ENCODE data around the gene ALMS1. TPM values are rescaled to one million over a fixed set of nuclear protein-coding genes. Genes with fewer than 3 reads are reported as not detected.
A peak's percentile ranks its signal among the peaks of the same experiment; 100 is the strongest.

The ALMS1 gene
- total RNA-seq, 2 experiments from 2014 or later, result 35.5 to 57.8 TPM

GRCh38 chr2:73383036-73383435 is 2.6 kb upstream of the ALMS1 start:
- no peak for DNase-seq (ENCODE audit: low spot score)
- TF ChIP-seq CTCF (conservative IDR thresholded peaks at IDR 0.05; ENCODE audit: low read length), result no peak
- no peak for TF ChIP-seq EZH2phosphoT487 (IDR thresholded peaks at IDR 0.05; ENCODE audit: borderline replicate concordance, low read depth, low read length)
- Histone ChIP-seq H3K36me3 (ENCODE audit: insufficient read depth, low read length) (no peaks in the 10 kb centered on the region), H3K4me3 (ENCODE audit: low read depth, low read length, poor library complexity, severe bottlenecking) (no peak overlapping the region), H3K9me3 (ENCODE audit: low read length) (no peaks in the 10 kb centered on the region), H3K4me2 (ENCODE audit: low read length) (no peak overlapping the region), H3K9me2 (ENCODE audit: insufficient read depth, low read length) (no peaks in the 10 kb centered on the region), H3K4me1 (ENCODE audit: insufficient read depth, low read length, poor library complexity, severe bottlenecking) (peaks cover 17% of the 10 kb centered on the region), H3K27ac (ENCODE audit: low read depth, low read length, poor library complexity, severe bottlenecking) (no peak overlapping the region), H4K20me1 (ENCODE audit: insufficient read depth, low read length) (no peaks in the 10 kb centered on the region; the same call in 1 of the 2 replicates), H3K79me2 (ENCODE audit: insufficient read depth, low read depth, low read length) (peaks cover 18% of the 10 kb centered on the region), H2AFZ (ENCODE audit: low read length) (no peak overlapping the region)
- ChIA-PET POLR2A (interaction anchor here (0.7 kb wide), 3 partner anchors 24 to 1075 kb away, joined by 3 to 4 read pairs (median 3); no protein-coding TSS in a partner anchor), CTCF (ENCODE audit: unreplicated experiment) (no interaction called here)
- intact Hi-C loops (cut with micrococcal nuclease; ENCODE audit: unreplicated experiment), result no loop called here
- BruUV-seq (replicated peaks), result no TSS peak

GRCh38 chr2:73385123-73385503 is 523 bp upstream of the ALMS1 start:
- TF ChIP-seq EZH2phosphoT487 (IDR thresholded peaks at IDR 0.05; ENCODE audit: borderline replicate concordance, low read depth, low read length) (no peak), CTCF (conservative IDR thresholded peaks at IDR 0.05; ENCODE audit: low read length) (no peak)
- DNase-seq (ENCODE audit: low spot score), result no peak
- peaks cover 18% of the 10 kb centered on the region for H3K4me1 ChIP-seq (ENCODE audit: insufficient read depth, low read length, poor library complexity, severe bottlenecking)
- no peaks in the 10 kb centered on the region for H3K9me2 ChIP-seq (ENCODE audit: insufficient read depth, low read length)
- peak overlapping the region; percentile 84 for H3K27ac ChIP-seq (ENCODE audit: low read depth, low read length, poor library complexity, severe bottlenecking)
- peaks cover 38% of the 10 kb centered on the region for H3K79me2 ChIP-seq (ENCODE audit: insufficient read depth, low read depth, low read length)
- ChIA-PET POLR2A (interaction anchor here (0.6 to 1.9 kb wide), 10 partner anchors 11 to 190 kb away, joined by 3 to 10 read pairs (median 4); partner anchors contain the start of genes FBXO41 and PRADC1), CTCF (ENCODE audit: unreplicated experiment) (interaction anchor here (0.6 kb wide), 1 partner anchor 224 kb away, joined by 18 read pairs; no protein-coding TSS in a partner anchor)
- intact Hi-C loops (cut with micrococcal nuclease; ENCODE audit: unreplicated experiment), result loop anchor here (1.0 kb wide), 2 partner anchors 100 to 151 kb away; partner anchors contain the start of gene CCT7
- H3K4me3 ChIP-seq (ENCODE audit: low read depth, low read length, poor library complexity, severe bottlenecking), result peak overlapping the region; percentile 89
- H4K20me1 ChIP-seq (ENCODE audit: insufficient read depth, low read length), result no peaks in the 10 kb centered on the region; the same call in 1 of the 2 replicates
- H3K9me3 ChIP-seq (ENCODE audit: low read length), result no peaks in the 10 kb centered on the region
- peak overlapping the region; percentile 80 for H3K4me2 ChIP-seq (ENCODE audit: low read length)
- peak overlapping the region; percentile 97 for H2AFZ ChIP-seq (ENCODE audit: low read length)
- peaks cover 5% of the 10 kb centered on the region for H3K36me3 ChIP-seq (ENCODE audit: insufficient read depth, low read length)
- BruUV-seq (replicated peaks), result no TSS peak

GRCh38 chr2:73386342-73386868 is 769 bp downstream of the ALMS1 start:
- Histone ChIP-seq H4K20me1 (ENCODE audit: insufficient read depth, low read length) (no peaks in the 10 kb centered on the region; the same call in 1 of the 2 replicates), H3K4me1 (ENCODE audit: insufficient read depth, low read length, poor library complexity, severe bottlenecking) (peaks cover 18% of the 10 kb centered on the region), H3K9me2 (ENCODE audit: insufficient read depth, low read length) (no peaks in the 10 kb centered on the region), H3K9me3 (ENCODE audit: low read length) (no peaks in the 10 kb centered on the region), H3K36me3 (ENCODE audit: insufficient read depth, low read length) (peaks cover 5% of the 10 kb centered on the region), H3K4me3 (ENCODE audit: low read depth, low read length, poor library complexity, severe bottlenecking) (peak overlapping the region; percentile 89), H3K4me2 (ENCODE audit: low read length) (peak overlapping the region; percentile 90), H2AFZ (ENCODE audit: low read length) (peak overlapping the region; percentile 83), H3K79me2 (ENCODE audit: insufficient read depth, low read depth, low read length) (peaks cover 47% of the 10 kb centered on the region), H3K27ac (ENCODE audit: low read depth, low read length, poor library complexity, severe bottlenecking) (peak overlapping the region; percentile 84)
- CTCF ChIA-PET (ENCODE audit: unreplicated experiment), result no interaction called here
- DNase-seq (ENCODE audit: low spot score), result no peak
- POLR2A ChIA-PET, result interaction anchor here (1.2 to 1.9 kb wide), 4 partner anchors 10 to 101 kb away, joined by 3 to 10 read pairs (median 4); partner anchors contain the start of gene FBXO41
- intact Hi-C loops (cut with micrococcal nuclease; ENCODE audit: unreplicated experiment), result no loop called here
- TF ChIP-seq EZH2phosphoT487 (IDR thresholded peaks at IDR 0.05; ENCODE audit: borderline replicate concordance, low read depth, low read length) (no peak), CTCF (conservative IDR thresholded peaks at IDR 0.05; ENCODE audit: low read length) (no peak)
- BruUV-seq (replicated peaks), result no TSS peak
